Islet of Langerhans (tissue), 1 donor: Measurements from ENCODE around the gene KIAA0232.
"Not testable (repeated sequence)": the region's sequence is repeated elsewhere in the genome, so short reads cannot be mapped to it uniquely, and the experiment has no call there.

Experiments used
- FAIRE-seq: peaks from one replicate; lab custom pipeline; 2011; peaks lifted over from hg19 to GRCh38; lab: Jason Lieb, UNC

Gene KIAA0232

DNA sequence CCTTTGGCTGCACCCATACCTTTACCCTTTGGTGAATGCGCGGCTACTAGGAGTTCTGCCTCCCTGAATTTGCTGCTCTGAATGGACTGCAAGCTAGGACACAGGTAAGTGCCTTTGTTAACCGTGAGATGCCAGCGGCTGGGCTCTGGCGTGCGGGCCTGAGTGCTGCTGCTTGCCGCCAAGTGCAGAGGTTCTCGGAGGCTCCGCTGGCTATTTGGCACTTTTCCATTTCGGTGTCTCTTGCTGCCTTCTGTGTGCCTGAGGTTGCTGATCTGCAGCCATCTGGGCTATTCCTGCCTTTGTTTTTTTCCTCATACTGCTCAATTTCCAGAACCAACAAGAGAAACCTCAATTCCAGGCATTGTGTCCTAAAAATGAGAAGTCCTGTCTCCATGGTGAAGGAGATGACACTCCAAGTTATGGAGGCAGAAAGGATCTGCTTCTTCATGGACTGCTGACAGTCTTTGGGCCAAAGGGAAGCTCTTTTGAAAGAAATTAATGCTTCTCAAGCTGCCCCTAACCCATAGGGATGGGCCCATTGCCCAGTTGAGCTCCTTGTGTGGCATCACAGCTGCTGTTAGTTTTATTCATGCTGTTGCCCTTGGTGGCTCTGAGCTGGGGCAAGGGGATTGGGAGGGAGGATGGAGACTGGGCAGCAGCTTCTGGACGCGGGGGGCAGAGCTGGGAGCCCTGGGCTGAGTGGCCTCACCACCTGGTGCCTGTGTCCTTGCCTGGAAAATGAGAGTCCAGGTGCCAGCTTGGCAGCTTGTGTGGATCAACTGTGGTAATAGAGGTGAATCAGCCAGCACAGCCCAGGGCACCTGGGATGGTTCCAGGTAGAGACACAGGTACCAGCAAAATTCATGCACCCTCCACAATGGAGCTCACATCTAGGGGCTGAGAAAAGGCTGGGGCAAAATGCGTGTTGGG, 123.3 kb downstream of the KIAA0232 start:
- FAIRE-seq, result no peak

DNA sequence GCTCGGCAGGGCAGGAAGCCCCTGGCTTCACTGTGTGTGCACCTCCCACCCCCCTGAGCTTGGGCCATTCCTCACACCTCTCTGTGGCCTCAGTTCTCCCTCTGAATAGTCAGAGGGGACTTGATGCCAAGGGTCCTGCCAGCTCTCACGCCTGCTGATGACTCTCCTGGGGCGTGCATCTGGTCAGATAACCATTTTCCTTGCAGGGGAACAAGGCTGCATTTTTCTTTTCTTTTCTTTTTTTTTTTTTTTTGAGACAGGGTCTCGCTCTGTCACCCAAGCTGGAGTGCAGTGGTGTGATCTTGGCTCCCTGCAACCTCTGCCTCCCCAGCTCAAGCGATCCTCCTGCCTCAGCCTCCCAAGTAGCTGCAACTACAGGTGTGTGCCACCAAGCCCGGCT, 124.0 kb downstream of the KIAA0232 start:
- FAIRE-seq, result not testable (repeated sequence)

DNA sequence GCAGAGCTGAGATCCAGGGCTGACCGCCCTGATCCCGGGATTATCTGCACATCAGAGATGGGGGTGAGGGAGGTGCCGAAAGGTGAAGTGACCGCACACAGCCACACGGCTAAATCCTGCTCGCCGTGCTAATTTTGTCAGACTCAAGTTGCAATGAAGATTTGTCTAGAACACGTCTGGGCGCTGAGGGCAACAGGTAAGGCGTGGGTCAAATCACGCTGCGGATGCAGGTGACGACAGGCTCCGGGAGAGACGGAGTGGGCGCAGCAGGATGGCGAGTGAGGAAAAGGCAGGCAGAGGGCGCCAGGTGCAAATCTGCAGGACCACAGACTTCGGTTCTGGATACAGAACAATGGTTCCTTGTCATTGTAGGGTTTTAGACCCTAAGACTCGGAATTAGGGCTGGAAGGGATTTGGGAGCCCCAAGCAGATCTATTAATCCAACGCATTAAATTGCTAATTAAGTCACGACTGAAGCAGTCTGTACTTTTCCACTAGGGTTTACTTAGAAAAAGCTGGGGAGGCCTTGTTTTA, 125.2 kb downstream of the KIAA0232 start:
- no peak for FAIRE-seq

DNA sequence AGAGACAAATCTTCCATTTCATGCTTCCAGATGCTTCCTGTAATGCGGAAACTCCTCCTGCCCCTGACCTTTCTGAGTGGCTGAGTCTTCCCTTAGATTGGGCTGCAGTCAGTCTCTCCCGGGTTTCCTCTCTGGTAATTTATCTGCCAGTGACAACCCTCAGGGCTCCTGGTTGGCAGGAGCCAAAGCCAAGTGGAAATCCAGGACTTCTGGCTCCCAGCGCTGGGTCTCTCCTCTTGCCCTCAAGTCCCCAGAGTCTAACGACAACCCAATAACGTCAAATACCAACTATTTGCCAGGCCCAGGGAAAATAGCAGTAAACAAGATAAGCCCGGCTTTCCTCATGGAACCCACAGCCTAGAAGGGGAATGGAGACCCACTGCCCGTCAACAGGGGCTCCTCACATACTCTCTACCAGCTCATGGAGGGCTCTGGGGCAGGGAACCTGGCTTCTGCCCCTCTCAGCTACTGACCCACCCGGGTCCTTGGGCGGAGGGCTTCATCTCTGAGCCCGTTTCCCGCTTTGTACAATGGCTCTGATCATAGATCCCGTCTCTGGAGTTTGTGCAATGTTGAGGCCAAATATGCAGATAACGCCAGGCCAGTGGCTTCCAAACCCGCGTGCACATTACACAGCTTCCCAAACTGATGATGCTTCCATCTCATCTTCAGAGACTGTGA, 126.0 kb downstream of the KIAA0232 start:
- FAIRE-seq, result no peak

DNA sequence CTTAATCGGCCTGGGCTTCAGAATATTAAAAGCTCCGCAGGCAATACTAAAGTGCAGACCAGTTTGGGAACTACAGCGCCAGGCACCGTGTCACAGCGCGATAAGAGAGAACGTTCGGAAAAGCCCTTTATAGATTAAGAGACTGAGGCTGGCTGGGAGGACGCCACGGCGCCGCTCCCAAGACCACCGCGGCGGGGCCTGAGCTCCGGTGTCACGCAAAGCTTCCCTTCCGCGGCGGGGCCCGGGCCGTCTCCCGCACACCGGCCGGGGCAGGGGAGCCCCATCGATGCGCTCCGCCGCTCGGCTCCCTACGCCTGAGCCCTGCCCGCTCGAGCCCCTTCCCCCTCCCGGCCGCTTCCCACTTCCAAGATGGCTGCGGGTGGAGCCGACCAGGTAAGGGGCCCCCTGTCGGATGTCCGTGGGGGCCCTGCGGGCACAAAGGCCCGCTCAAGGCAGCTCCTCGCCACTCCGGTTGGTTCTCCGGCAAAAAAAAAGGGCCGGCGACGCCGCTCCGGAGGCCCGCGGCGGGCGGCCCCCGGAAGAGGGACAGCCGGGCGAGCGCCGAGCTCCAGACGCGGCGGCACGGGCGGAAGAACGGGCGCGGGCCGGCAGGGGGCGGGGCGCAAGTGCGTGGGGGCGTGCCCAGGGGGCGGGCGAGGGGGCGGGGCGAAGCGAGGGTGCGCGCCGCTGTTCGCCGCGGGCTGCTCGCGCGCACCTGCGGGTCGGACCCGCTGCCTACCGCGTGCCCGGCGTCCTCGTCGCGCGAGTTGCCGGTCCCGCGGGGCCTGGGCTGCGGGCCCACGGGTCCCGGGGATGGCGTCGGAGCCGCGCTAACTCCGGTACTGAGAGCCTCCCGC, 126.8 kb downstream of the KIAA0232 start, which contains the start of gene TBC1D14:
Gene TBC1D14 (plus strand): TSS at position 714 of the 857 bp plus-strand sequence. CDS start 13,564 bp downstream, outside the sequence.
- no peak for FAIRE-seq

DNA sequence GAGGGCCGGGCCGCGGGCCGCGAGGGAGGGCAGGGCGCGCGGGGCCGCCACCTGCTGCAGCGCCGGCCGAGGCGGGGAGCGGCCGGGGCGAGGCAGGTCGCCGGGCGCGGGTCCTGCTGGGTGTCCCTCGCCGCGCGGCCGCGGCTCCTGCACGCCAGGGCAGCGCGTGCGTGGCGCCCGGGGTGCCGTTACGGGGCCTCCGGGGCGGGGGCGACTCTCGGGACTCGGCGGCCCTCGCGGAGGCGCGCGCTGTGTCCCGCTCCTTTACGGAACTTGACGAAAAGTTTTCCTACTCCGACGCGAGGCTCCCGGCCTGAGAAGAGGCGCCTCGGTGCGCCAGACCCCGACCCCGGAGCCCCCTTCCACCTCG, 127.4 kb downstream of the KIAA0232 start:
- FAIRE-seq, result no peak

DNA sequence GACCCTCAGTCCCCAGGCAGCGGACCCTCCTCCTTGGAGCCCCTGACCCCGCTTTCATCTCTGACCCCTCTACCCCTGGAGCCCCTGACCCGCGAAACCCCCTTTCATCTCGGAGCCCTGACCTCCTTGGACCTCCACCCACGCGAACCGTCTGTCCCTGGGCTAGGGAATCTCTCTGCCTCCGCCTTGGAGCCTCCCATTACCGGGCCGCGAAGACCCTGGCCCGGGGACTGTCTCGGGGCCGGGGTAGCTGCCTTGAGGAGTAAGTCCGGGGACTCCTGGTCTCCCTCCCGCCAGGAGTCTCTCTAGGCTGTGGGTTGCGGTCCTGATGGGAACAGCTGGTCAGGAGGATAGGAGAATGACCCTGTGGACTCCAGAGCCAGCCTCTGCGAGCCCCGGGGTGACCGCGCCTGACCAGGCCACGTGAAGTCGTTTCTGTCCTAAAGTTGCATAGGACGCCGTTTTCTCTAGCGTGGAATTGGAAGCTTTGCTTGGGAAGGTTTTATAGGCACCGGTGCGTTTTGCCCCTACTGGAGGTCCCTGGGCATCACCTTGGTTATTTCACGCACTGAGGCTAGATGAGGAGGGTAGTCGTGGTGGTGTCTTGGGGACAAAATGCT, 127.9 kb downstream of the KIAA0232 start:
- FAIRE-seq, result no peak

DNA sequence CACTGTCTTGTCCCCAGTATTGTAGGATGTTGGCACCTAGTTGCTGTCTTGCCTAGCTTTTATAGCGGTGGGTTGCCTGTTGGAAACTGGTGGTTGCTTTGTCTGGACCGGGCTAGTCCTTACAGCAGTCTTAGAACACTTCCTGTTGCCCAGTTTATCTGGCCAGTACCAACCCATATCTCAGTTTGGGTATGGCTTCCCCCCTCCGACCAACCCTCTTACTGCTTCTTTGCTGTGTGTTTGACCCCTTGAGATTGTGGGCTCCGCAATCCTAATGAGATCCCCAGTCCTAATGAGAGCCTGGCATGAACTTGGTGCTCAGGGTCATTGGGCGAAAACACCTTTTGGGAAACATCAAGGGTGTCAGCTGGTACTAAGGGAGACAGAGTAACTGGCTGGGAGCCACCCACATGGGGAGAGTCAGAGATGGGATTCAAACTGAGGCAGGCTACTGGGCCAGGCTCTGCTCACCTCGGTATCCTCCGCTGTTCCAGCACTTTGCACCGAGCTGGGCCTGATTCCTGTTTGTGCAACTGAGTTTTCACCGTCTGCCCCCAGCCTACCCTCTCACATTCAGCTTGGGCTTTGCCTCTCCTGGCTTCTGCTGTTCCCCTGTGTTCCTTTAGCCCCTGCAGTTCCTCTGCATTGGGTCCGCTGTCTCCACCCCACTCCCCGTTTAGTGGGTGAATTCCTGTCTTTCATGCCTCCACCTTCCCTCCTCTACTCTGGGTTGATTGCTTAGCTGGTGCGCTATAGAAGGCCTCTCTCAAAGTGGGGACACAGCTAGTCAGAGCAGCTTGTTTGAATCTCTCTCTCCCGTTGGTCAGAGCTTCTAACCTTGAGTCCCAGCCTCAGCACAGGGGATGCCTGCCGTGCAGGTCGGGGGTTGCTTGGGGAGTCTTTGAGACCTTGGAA, 128.7 kb downstream of the KIAA0232 start:
- no peak for FAIRE-seq

DNA sequence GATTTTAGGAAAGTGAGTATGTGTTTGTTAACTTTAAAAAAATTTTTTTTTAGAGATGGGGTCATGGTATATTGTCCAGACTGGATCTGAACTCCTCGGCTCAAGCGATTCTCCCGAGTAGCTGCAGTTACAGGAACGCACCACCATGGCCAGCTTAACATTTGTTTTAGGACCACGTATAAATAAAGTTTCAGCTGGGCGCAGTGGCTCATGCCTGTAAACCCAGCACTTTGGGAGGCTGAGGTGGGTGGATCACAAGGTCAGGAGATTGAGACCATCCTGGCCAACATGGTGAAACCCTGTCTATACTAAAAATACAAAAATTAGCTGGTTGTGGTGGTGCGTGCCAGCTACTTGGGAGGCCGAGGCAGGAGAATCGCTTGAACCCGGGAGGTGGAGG, 129.4 kb downstream of the KIAA0232 start:
- not testable (repeated sequence) for FAIRE-seq

DNA sequence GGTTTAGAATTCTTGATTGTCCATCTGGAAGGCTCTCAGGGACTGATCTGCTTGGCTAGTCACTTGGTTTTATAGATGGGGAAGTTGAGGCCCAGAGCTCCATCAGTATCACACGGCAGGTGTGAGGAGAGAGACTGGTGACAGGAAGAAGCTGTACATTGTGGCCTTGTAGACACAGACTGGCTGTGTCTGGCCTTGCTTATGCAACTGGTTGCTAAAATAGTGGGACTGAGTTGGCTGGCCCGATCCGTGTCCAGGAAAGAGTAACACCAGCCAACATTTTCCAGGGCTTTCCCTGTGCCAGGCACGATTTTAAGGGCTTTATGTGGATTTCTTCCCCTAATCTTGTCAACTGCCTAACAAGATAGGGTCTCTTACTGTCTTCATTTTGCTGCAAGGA, 129.9 kb downstream of the KIAA0232 start:
- FAIRE-seq, result no peak

DNA sequence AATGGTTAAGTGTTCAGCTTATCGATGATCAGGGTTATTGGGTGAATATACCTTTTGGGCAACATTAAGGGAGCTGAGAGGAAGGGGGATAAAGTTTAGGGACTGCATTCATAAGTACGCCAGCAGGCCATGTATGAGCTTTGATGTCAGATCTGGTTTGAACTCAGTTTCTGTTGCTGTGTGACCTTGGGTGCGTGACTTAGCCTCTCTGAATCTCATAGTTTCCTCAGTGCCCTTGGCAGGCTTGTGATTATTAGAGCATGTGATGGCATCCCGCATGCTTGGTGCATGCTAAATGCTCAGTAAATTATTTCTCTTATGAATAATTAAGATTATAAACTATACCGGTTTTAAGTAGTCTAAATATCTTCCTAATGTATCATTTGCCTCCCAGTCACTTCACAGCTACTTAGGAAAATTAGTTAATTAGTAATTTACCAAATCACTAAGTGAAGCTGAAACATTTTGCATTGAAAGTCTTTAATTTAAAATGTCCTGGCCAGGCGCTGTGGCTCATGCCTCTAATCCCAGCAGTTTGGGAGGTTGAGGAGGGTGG, 130.9 kb downstream of the KIAA0232 start:
- no peak for FAIRE-seq

DNA sequence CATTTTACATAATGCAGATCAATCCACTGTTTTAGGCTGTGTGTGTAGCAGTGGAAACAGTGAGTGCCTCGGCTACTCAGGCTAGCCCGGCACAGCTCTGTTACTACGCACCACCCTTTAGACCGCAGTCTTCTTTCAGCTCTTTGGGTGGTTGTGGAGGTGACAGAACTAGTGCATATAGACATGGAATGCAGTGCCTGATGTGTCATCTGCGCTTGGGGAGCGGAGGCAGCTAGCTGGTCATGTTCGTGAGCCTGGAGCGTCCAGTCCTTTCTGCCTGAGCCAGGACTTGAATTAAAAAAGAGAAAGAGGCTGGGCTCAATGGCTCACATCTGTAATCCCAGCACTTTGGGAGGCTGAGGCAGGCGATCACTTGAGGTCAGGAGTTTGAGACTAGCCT, 131.9 kb downstream of the KIAA0232 start:
- FAIRE-seq, result no peak

DNA sequence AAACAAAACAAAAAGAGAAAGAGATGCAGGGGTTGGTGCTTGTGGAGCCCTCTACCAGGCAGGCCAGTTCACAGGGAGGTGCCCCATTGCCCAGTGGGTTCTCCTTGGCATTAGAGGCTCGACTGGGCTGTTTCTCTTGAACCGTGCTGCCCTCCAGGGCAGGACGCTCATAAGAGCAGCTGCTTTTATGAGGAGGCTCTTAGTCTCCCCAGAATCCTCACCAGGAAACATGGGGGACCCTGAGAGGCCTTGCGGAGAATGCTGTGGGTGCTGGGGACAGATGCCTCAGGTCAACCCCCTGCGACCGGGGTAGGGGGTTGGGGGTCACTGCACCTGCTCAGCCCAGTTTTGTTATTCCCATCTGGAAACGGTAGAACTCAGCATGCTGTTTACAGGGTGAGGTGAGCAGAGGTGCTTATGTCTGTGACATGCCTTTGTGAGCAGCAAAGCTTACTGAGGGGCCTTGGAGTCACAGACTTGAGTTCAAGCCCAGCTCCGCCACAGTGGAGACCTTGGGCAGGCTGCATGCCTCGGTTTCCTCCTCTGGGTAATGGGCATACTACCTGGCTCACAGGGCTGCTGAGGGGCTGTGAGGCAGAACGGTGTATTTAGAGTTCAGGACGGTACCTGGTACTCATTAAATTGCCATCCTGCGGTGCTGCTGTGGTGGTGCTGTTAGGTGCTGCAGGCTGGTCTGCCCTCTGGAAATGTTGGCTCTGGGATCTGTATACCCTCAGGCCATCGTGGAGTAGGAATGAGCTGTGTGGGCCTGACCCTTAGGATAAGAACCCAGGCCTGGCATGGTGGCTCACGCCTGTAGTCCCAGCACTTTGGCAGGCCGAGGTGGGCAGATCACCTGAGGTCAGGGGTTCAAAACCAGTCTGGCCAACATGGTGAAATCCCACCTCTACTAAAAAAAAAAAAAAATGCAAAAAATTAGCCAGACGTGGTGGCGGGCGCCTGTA, 132.8 kb downstream of the KIAA0232 start:
- FAIRE-seq, result no peak

DNA sequence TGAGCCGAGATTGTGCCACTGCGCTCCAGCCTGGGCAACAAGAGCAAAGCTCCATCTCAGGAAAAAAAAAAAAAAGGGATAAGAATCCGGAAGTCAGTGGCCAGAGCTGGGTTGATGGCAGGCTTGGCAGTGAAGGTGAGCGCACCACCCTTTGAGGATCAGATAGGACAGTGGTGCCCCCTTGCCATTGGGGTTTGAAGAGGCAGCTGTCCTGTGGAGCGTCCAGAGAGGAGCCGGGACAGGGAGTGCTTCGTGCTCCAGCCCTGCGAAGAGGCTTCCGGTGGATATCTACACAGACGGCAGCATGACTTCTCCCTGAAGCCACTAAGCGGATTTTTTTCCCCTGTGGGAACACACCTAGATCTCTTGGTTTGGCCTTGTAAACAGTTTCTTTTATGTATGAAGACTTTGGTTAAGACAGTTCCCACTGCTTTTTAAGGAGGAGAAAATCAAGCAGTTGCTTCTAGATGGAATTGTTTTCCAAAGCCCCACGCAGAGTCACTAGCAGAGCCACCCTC, 133.6 kb downstream of the KIAA0232 start:
- no peak for FAIRE-seq

DNA sequence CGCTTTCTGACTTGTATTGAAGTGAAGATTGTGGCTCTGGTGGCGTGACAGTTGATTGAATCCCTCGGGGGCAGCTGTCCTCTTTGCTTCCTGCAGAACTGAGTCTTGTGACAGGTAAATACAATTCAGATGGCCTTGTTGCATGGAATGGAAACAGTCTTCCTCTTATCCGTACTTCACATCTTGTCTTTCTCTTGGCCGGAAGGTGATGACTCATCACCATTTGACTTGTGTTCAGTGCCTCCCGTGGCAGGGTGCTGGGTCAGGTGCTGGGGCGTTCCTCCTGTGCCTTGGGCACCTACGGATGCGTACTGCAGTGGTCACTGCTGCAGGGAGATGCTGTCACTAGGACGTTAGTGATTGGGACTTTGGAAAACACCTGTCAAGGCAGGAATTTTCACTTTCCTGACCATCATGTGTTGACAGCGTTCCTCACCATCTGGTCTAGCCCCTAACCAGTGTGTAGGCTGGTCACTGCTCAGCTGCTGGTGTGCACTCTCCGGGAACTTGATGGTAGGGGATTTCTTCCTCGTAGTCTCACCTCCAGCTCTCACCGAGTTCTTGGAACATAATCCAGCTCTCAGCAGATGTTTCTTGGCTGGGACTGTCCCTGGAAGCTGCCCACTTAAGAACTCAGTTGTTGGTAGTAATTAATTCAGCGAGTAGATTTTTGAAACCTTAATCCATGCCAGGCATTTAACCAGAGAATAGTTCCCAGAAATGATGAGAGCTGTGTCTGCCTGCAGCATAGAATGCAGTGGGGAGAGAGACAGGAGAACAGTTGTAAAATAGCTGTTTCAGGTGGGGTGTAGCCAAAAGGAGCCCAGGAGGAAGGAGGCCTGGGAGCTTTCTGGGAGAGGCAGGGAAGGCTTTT, 134.3 kb downstream of the KIAA0232 start:
- no peak for FAIRE-seq

DNA sequence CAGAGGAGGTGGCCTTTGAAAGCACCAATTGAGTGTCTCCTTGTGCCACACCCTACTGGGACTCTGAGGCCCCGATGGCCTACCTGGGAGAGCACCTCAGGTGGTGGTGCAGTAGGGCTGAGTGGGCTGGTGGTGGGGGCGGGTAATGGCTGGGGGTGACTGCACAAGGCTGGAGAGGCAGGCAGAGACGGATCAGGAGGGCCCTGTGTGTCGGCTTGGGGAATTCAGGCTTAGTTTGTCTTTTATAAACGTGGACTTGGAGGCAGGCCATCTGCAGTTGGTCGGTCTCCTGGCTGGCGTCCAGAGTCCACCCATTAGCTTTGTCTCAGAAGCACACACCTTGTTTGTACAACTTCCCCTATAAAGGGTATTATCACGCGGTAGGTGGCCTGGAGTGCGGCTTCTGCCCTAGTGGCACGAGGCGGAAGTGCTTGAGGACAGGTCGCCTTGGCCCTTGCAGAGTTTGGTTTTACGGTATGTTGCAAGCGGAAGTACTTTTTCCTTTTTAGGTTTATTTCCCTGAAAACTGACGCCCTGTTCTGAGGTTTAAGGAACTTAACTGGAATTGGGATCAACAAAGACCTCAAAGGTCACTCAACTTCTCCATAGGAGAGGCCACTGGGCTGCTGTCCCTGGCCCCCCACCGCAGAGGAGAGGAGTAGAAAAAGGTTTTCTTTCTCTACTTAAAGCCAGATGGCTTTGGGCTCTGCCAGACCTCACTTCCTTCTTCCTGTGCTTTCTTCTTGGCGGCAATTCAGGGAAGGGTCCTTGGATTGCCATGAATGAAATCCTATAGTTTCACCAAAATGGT, 135.1 kb downstream of the KIAA0232 start:
- peak; percentile 64 for FAIRE-seq

DNA sequence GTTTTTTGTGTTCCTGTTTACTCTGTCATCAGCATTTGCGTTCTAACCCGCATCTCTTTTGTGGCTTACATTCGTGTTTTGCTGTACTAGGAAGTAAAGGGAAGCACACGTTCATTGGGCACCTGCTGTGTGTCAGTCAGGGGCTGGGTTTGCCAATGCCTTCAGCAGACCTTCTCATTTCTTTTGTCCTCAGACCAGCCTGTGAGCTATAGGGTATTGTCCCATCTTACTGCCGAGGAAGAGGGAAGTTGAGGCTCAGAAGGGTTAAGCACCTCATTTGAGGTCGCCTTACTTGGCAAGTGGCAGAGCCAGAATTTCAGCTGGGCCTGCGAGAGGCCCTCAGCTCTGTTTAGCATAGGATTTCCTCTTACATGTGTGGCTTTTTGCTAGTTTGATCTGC, 135.8 kb downstream of the KIAA0232 start:
- no peak for FAIRE-seq
